Esophagus squamous epithelium (tissue), 5 donors: ENCODE results near the gene PTPN13. TPM values are rescaled to one million over a fixed set of nuclear protein-coding genes. Genes with fewer than 3 reads are reported as not detected.

Source experiments
- DNase-seq: peaks from one replicate; lab custom pipeline; 2025; lab: John Stamatoyannopoulos, UW
- H3K27ac ChIP-seq, 4 donors: fragments of 200-600 bp; sonication (generic); one replicate each; pipeline ENCODE4 v1.5.1; 2016 to 2019; ENCODE audit warnings: mild to moderate bottlenecking in 1 of 4
- H3K27me3 ChIP-seq, 4 donors: fragments of 200-600 bp; sonication (generic); 1 replicate in 3 of 4; 2 replicates in 1 of 4; pipeline versions ENCODE4 v1.5.1 to v1.6.0; 2017 to 2021; ENCODE audit warnings: antibody characterized with exemption in 1 of 4
- H3K36me3 ChIP-seq, 3 donors: fragments of 200-600 bp; sonication (generic); one replicate each; pipeline ENCODE4 v1.5.1; 2016 to 2019
- H3K4me1 ChIP-seq, 3 donors: fragments of 200-600 bp; sonication (generic); one replicate each; pipeline ENCODE4 v1.5.1; 2017 to 2019
- H3K4me3 ChIP-seq, 4 donors: fragments of 200-600 bp; sonication (generic); 1 replicate in 3 of 4; 2 replicates in 1 of 4; pipeline ENCODE4 v1.5.1; 2016 to 2019; ENCODE audit warnings: mild to moderate bottlenecking in 2 of 4, moderate library complexity in 1 of 4
- H3K9me3 ChIP-seq, 3 donors: fragments of 200-600 bp; sonication (generic); one replicate each; pipeline ENCODE4 v1.5.1; 2016 to 2019
- POLR2A ChIP-seq, 4 donors: fragments of 450-650 bp; IDR thresholded peaks; one replicate each; pipeline ENCODE4 v1.6.1; 2017; ENCODE audit warnings: antibody characterized with exemption in 4 of 4, mild to moderate bottlenecking in 4 of 4, moderate library complexity in 3 of 4
- WGBS, 2 donors: methylation state at CpG; one replicate each; pipeline ENCODE4 v1.1.5; 2018; 5-methylcytosine and 5-hydroxymethylcytosine counted together
- intact Hi-C: fragments of 100-400 bp; cut with DNase I; formaldehyde crosslinking; loops from one replicate; pipeline ENCODE4 v1.15.0; 2022
- total RNA-seq, 4 donors: library from RNA; depleted of rRNA; stranded (reverse); fragments of >200 nt; gene quantifications; one replicate each; pipeline ENCODE4 v1.1.0, GENCODE V29; 2016
- TF ChIP-seq, protein P1 (sequence below), 6 experiments: fragments of 450-650 bp in 4 of 6; fragments of 200-600 bp in 2 of 6; sonication (generic) in 2 of 6; IDR thresholded peaks; one replicate each; pipeline ENCODE4 v1.5.1; 2016 to 2019; ENCODE audit warnings: antibody characterized with exemption in 6 of 6, mild to moderate bottlenecking in 4 of 6, moderate library complexity in 4 of 6
- donor health status: DM: yes; HTN: yes; CAD: no.

Gene PTPN13
- total RNA-seq, 4 donors from 2014 or later, result 44.8 to 94.9 (median 66.7) TPM

DNA sequence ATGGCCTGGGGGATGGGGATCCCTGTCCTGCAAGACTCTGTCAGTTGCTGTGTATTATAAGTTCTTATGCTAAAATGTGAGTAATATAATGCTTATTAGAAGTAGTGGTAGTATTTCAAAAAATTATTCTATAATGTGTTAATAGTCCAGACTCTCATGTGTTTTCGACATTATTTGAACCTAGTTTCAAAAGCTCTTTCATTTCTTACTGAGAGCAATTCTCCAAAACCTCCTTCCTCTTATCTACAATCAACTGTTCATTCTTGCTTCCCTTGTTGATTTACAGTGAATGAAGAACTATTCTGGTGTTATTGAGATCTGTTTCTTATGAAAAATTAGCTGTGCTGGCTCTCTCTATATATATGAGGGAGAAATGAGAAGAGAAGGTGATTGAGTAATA, 32.9 kb upstream of the PTPN13 start:
- intact Hi-C loops, result no loop called here
- Histone ChIP-seq H3K4me1 (peaks cover 0 to 33% (median 13%) of the 10 kb centered on the region in 3 donors), H3K27ac (no peak overlapping the region), H3K4me3 (no peak overlapping the region), H3K9me3 (no peaks in the 10 kb centered on the region), H3K36me3 (no peaks in the 10 kb centered on the region), H3K27me3 (no peaks in the 10 kb centered on the region)
- TF ChIP-seq, protein P1, sequence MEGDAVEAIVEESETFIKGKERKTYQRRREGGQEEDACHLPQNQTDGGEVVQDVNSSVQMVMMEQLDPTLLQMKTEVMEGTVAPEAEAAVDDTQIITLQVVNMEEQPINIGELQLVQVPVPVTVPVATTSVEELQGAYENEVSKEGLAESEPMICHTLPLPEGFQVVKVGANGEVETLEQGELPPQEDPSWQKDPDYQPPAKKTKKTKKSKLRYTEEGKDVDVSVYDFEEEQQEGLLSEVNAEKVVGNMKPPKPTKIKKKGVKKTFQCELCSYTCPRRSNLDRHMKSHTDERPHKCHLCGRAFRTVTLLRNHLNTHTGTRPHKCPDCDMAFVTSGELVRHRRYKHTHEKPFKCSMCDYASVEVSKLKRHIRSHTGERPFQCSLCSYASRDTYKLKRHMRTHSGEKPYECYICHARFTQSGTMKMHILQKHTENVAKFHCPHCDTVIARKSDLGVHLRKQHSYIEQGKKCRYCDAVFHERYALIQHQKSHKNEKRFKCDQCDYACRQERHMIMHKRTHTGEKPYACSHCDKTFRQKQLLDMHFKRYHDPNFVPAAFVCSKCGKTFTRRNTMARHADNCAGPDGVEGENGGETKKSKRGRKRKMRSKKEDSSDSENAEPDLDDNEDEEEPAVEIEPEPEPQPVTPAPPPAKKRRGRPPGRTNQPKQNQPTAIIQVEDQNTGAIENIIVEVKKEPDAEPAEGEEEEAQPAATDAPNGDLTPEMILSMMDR (IDR thresholded peaks at IDR 0.05), result no peak
- no peak for TF ChIP-seq POLR2A (IDR thresholded peaks at IDR 0.05)
- DNase-seq, result no peak
- WGBS, 2 donors, result 70 to 83% methylated on average over 1 of the region's 1 CpG

DNA sequence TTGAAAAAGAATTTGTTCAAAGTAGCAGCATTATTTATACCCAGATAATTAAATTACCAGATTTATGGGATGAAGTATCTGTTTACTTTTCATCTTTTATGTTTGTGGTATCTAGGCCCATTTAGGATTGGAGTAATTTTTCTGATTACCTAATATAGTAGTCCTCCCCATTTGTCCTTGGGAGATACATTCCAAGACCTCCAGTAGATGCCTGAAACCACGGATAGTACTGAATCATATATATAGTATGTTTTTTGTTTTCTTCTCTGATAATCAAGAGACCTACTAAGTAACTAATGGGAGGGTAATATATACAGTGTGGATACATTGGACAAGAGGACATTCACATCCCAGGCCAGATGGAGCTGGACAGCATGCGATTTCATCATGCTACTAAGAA, 30.7 kb upstream of the PTPN13 start:
- Histone ChIP-seq H3K4me3 (no peak overlapping the region), H3K27ac (no peak overlapping the region), H3K36me3 (no peaks in the 10 kb centered on the region), H3K9me3 (no peaks in the 10 kb centered on the region), H3K4me1 (peaks cover 0 to 11% (median 5%) of the 10 kb centered on the region in 3 donors), H3K27me3 (no peaks in the 10 kb centered on the region)
- 94 to 98% methylated on average over 2 of the region's 2 CpGs for WGBS, 2 donors
- intact Hi-C loops, result no loop called here
- no peak for DNase-seq
- TF ChIP-seq, protein P1 (IDR thresholded peaks at IDR 0.05), result no peak
- TF ChIP-seq POLR2A (IDR thresholded peaks at IDR 0.05), result no peak

DNA sequence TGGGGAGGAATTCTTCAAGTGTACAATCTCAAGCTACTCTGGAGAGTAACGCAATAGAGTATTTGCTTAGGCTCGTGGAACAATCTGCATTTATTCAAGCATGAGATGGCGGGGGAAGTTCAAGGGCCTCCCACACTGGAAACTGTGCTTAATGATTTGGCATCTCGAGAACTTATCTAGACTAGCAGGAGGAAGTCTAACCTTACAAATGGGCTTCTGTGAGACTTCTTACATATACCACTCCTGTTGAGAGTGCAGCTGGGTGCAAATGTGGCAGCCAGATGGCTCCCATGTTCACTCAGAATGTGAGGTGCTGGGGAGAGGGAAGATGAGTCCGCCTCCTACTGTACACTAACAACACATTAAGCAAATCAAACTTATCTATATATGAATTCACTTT, 29.3 kb upstream of the PTPN13 start:
- no peak for DNase-seq
- no peaks in the 10 kb centered on the region for H3K4me1 ChIP-seq
- no peak for TF ChIP-seq POLR2A (IDR thresholded peaks at IDR 0.05)
- no peak overlapping the region for H3K4me3 ChIP-seq
- no peaks in the 10 kb centered on the region for H3K27me3 ChIP-seq
- 78 to 79% methylated on average over 5 of the region's 5 CpGs for WGBS, 2 donors
- no peaks in the 10 kb centered on the region for H3K36me3 ChIP-seq
- no peak overlapping the region for H3K27ac ChIP-seq
- intact Hi-C loops, result no loop called here
- no peaks in the 10 kb centered on the region for H3K9me3 ChIP-seq

DNA sequence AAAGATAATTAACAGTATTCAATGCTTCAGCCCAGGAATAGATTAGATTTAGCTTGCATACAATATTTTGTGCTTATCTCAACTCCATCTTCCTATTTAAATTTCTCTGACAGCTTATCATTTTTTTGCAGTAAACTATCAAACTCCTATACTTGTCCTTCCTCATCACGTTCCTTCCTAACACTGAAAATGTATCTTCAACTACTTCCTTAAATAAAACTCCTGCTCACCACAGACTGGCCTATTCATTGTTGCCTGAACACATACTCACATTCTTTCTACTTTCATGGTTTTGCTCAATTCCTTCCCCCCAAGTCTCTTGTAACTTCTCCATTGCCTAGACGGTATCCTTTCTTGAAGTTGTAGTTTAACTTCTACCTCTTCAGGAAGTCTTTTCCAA, 28.5 kb upstream of the PTPN13 start:
- H3K36me3 ChIP-seq, result no peaks in the 10 kb centered on the region
- no peak for DNase-seq
- WGBS, 2 donors, result 77 to 84% methylated on average over 2 of the region's 2 CpGs
- TF ChIP-seq, protein P1 (IDR thresholded peaks at IDR 0.05), result no peak
- no peak for TF ChIP-seq POLR2A (IDR thresholded peaks at IDR 0.05)
- intact Hi-C loops, result no loop called here
- no peaks in the 10 kb centered on the region for H3K4me1 ChIP-seq
- no peaks in the 10 kb centered on the region for H3K9me3 ChIP-seq
- H3K27me3 ChIP-seq, result no peaks in the 10 kb centered on the region
- no peak overlapping the region for H3K27ac ChIP-seq
- no peak overlapping the region for H3K4me3 ChIP-seq

DNA sequence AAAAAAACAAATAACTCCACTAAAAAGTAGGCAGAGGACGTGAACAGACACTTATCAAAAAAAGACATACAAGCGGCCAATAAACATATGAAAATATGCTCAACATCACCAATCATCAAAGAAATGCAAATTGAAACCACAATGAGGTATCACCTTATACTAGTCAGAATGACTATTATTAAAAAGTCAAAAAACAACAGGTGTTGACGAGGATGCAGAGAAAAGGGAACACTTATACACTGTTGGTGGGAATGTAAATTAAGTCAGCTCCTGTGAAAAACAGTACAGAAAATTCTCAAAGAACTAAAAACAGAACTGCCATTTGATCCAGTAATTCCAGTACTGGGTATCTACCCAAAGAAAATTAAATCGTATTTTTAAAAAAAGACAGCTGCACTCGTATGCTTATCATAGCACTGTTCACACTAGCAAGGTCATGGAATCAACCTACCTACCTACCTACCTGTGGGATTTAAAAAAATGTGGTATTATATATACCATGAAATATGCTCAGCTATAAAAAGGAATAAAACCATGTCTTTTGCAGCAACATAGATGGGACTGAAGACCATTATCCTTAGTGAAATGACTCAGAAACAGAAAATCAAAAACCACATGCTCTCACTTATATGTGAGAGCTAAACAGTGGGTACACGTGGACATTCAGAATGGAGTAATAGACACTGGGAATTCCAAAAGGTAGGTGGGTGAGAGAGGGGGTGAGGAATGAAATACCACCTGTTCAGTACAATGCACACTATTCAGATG, 24.8 kb upstream of the PTPN13 start:
- Histone ChIP-seq H3K4me3 (no peak overlapping the region), H3K27ac (no peak overlapping the region), H3K9me3 (no peaks in the 10 kb centered on the region), H3K36me3 (no peaks in the 10 kb centered on the region), H3K4me1 (no peaks in the 10 kb centered on the region), H3K27me3 (no peaks in the 10 kb centered on the region)
- no peak for DNase-seq
- intact Hi-C loops, result no loop called here
- TF ChIP-seq, protein P1 (IDR thresholded peaks at IDR 0.05), result no peak
- TF ChIP-seq POLR2A (IDR thresholded peaks at IDR 0.05), result no peak
- 76 to 79% methylated on average over 6 of the region's 6 CpGs for WGBS, 2 donors
